K562 (cell line): ENCODE measurements around the gene MFSD12. TPM values are rescaled to one million over a fixed set of nuclear protein-coding genes. Genes with fewer than 3 reads are reported as not detected.

Source experiments
- BCL6 ChIP-seq: fragments of 250-450 bp; sonication (Bioruptor Pico); IDR thresholded peaks from 2 replicates; pipeline ENCODE4 v1.4.0; 2020
- KAT8 ChIP-seq: fragments of 450-650 bp; IDR thresholded peaks from 2 replicates; pipeline ENCODE4 v1.6.1; 2016; ENCODE audit warnings: low read depth, mild to moderate bottlenecking
- MBD1 ChIP-seq: fragments of 250-450 bp; sonication (Bioruptor Pico); IDR thresholded peaks from 2 replicates; pipeline ENCODE4 v1.8.0; 2022; ENCODE audit warnings: inconsistent platforms
- MNT ChIP-seq, 2 experiments: fragments of 450-650 bp; conservative IDR thresholded peaks; 2 replicates each; pipeline ENCODE4 v1.6.1; 2017; ENCODE audit warnings: mild to moderate bottlenecking in 2 of 2, moderate library complexity in 2 of 2
- NCOR1 ChIP-seq: fragments of 450-650 bp; IDR thresholded peaks from 2 replicates; pipeline ENCODE4 v1.6.1; 2016; ENCODE audit warnings: mild to moderate bottlenecking, moderate library complexity
- NKRF ChIP-seq: fragments of 450-650 bp; IDR thresholded peaks from 2 replicates; pipeline ENCODE4 v1.6.1; 2016; ENCODE audit warnings: borderline replicate concordance
- NR4A1 ChIP-seq, 2 experiments: fragments of 250-450 bp in 1 of 2; fragments of 450-650 bp in 1 of 2; sonication (Bioruptor Pico) in 1 of 2; IDR thresholded peaks; 2 replicates each; pipeline versions ENCODE4 v1.4.0 to v1.6.1; 2016 to 2020; ENCODE audit warnings: mild to moderate bottlenecking in 2 of 2, missing compliant biosample characterization in 1 of 2, missing genetic modification characterization in 1 of 2, moderate library complexity in 1 of 2
- POLR2A ChIP-seq: fragments of 450-650 bp; conservative IDR thresholded peaks from 2 replicates; pipeline ENCODE4 v1.6.1; 2016
- RBFOX2 ChIP-seq: fragments of 200-400 bp; formaldehyde crosslinking; IDR thresholded peaks from 2 replicates; pipeline ENCODE4 v1.6.1; 2017; ENCODE audit warnings: low read depth, mild to moderate bottlenecking, low read length, moderate library complexity
- RBM17 ChIP-seq: fragments of 200-400 bp; formaldehyde crosslinking; IDR thresholded peaks from 2 replicates; pipeline ENCODE4 v1.6.1; 2017; ENCODE audit warnings: low read depth, mild to moderate bottlenecking, low read length, borderline replicate concordance
- RERE ChIP-seq: sonication (generic); formaldehyde crosslinking; IDR thresholded peaks from 2 replicates; pipeline ENCODE4 v1.8.0; 2023; ENCODE audit warnings: missing genetic modification reagents, mild to moderate bottlenecking, borderline replicate concordance
- TRIM28 ChIP-seq: fragments of 450-650 bp; IDR thresholded peaks from 2 replicates; pipeline ENCODE4 v1.6.1; 2017
- TSC22D4 ChIP-seq: fragments of 450-650 bp; IDR thresholded peaks from 2 replicates; pipeline ENCODE4 v1.6.1; 2016; ENCODE audit warnings: missing genetic modification characterization, missing biosample characterization, control low read depth
- U2AF2 ChIP-seq: fragments of 200-400 bp; formaldehyde crosslinking; optimal IDR thresholded peaks from 2 replicates; pipeline ENCODE3; 2017; ENCODE audit warnings: low read depth, mild to moderate bottlenecking, low read length
- polyA plus RNA-seq, 8 experiments: library from polyadenylated mRNA; depleted of rRNA in 4 of 8; stranded (reverse) in 5 of 8; unstranded in 3 of 8; fragments of >200 nt; fragmentation: Nextera tagmentation in 2 of 8; fragmentation: Illumina TruSeq in 1 of 8; extraction: Ambion mirVana in 2 of 8; extraction: Trizol in 1 of 8; gene quantifications; 2 replicates each; pipeline versions ENCODE4 v1.2.1 to v1.2.3, GENCODE V29; 2011 to 2014; ENCODE audit warnings: inconsistent platforms in 1 of 8, missing spikeins in 1 of 8
- total RNA-seq, 7 experiments: library from RNA; depleted of rRNA in 6 of 7; stranded (reverse); fragments of >200 nt in 6 of 7; fragmentation: Illumina TruSeq in 2 of 7; extraction: Trizol in 2 of 7; gene quantifications; 2 replicates each; pipeline versions ENCODE4 v1.2.1 to v1.2.3, GENCODE V29; 2011 to 2021; ENCODE audit warnings: low replicate concordance in 1 of 7
- TF ChIP-seq, protein P1 (sequence below): fragments of 450-650 bp; IDR thresholded peaks from 2 replicates; pipeline ENCODE4 v1.7.1; 2018; ENCODE audit warnings: mild to moderate bottlenecking, low read depth; ENCODE audit not compliant: partially characterized antibody

MFSD12 gene
- total and polyA plus RNA-seq, 9 of the 15 experiments (the other 6 are each of a cell fraction or from before 2014, with no cell fraction given): 0.69 to 112 (median 31.8) TPM

DNA sequence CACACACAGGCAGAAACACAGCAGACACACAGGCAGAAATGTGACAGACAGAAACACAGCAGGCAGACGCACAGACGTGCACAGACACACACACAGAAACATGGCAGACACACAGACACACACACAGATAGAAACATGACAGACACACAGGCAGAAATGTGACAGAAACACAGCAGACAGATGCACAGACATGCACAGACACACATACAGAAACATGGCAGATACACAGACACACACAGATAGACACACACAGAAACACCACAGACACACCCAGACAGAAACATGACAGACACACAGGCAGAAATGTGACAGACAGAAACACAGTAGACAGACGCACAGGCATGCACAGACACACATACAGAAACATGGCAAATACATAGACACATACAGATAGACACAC is 48.0 kb upstream of the MFSD12 start (continued):
- peak in 1 of 2 experiments; percentile 10; a peak in 1 of 4 replicates for TF ChIP-seq MNT (conservative IDR thresholded peaks at IDR 0.05)
- TF ChIP-seq RBFOX2: no peak
- TF ChIP-seq, protein P1, sequence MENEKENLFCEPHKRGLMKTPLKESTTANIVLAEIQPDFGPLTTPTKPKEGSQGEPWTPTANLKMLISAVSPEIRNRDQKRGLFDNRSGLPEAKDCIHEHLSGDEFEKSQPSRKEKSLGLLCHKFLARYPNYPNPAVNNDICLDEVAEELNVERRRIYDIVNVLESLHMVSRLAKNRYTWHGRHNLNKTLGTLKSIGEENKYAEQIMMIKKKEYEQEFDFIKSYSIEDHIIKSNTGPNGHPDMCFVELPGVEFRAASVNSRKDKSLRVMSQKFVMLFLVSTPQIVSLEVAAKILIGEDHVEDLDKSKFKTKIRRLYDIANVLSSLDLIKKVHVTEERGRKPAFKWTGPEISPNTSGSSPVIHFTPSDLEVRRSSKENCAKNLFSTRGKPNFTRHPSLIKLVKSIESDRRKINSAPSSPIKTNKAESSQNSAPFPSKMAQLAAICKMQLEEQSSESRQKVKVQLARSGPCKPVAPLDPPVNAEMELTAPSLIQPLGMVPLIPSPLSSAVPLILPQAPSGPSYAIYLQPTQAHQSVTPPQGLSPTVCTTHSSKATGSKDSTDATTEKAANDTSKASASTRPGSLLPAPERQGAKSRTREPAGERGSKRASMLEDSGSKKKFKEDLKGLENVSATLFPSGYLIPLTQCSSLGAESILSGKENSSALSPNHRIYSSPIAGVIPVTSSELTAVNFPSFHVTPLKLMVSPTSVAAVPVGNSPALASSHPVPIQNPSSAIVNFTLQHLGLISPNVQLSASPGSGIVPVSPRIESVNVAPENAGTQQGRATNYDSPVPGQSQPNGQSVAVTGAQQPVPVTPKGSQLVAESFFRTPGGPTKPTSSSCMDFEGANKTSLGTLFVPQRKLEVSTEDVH: peak; percentile 5
- no peak for TF ChIP-seq POLR2A
- TF ChIP-seq NR4A1 (CRISPR knock-in tag; IDR thresholded peaks at IDR 0.05): no peak
- TF ChIP-seq NR4A1 (tag; IDR thresholded peaks at IDR 0.05): no peak
- TF ChIP-seq TRIM28: no peak
- TF ChIP-seq NKRF: peak; percentile 71
- no peak for TF ChIP-seq MBD1 (CRISPR knock-in tag)
- no peak for TF ChIP-seq KAT8
- TF ChIP-seq BCL6 (CRISPR knock-in tag): no peak
- no peak for TF ChIP-seq RBM17
- TF ChIP-seq U2AF2: no peak
- TF ChIP-seq TSC22D4 (tag): peak; percentile 66; the same call in 1 of the 2 replicates
- no peak for TF ChIP-seq RERE
- TF ChIP-seq NCOR1: no peak
